K562 (cell line): ENCODE measurements around the gene PLCL1. TPM values are rescaled to one million over a fixed set of nuclear protein-coding genes. Genes with fewer than 3 reads are reported as not detected.

Experiments used
- FOXA3 ChIP-seq, 2 experiments: fragments of 450-650 bp in 1 of 2; sonication (generic) in 1 of 2; formaldehyde crosslinking; IDR thresholded peaks in 1 of 2; conservative IDR thresholded peaks in 1 of 2; 2 replicates each; pipeline versions ENCODE4 v1.4.0 to v1.8.0; 2020 to 2022; ENCODE audit warnings: mild to moderate bottlenecking in 2 of 2, missing genetic modification reagents in 1 of 2
- ID3 ChIP-seq, 2 experiments: fragments of 250-450 bp in 1 of 2; fragments of 450-650 bp in 1 of 2; sonication (Bioruptor Pico) in 1 of 2; IDR thresholded peaks; 2 replicates each; pipeline versions ENCODE4 v1.6.1 to v1.8.0; 2016 to 2021; ENCODE audit warnings: mild to moderate bottlenecking in 2 of 2, moderate library complexity in 2 of 2, missing compliant biosample characterization in 1 of 2, missing genetic modification characterization in 1 of 2
- SMARCE1 ChIP-seq: fragments of 450-650 bp; IDR thresholded peaks from 2 replicates; pipeline ENCODE4 v1.7.1; 2016; ENCODE audit warnings: mild to moderate bottlenecking
- polyA plus RNA-seq, 8 experiments: library from polyadenylated mRNA; depleted of rRNA in 4 of 8; stranded (reverse) in 5 of 8; unstranded in 3 of 8; fragments of >200 nt; fragmentation: Nextera tagmentation in 2 of 8; fragmentation: Illumina TruSeq in 1 of 8; extraction: Ambion mirVana in 2 of 8; extraction: Trizol in 1 of 8; gene quantifications; 2 replicates each; pipeline versions ENCODE4 v1.2.1 to v1.2.3, GENCODE V29; 2011 to 2014; ENCODE audit warnings: inconsistent platforms in 1 of 8, missing spikeins in 1 of 8
- total RNA-seq, 7 experiments: library from RNA; depleted of rRNA in 6 of 7; stranded (reverse); fragments of >200 nt in 6 of 7; fragmentation: Illumina TruSeq in 2 of 7; extraction: Trizol in 2 of 7; gene quantifications; 2 replicates each; pipeline versions ENCODE4 v1.2.1 to v1.2.3, GENCODE V29; 2011 to 2021; ENCODE audit warnings: low replicate concordance in 1 of 7
- TF ChIP-seq, protein P1 (sequence below): fragments of 450-650 bp; IDR thresholded peaks from 2 replicates; pipeline ENCODE4 v1.6.1; 2017; ENCODE audit warnings: antibody characterized with exemption, mild to moderate bottlenecking

The PLCL1 gene
- total and polyA plus RNA-seq, 9 of the 15 experiments (the other 6 are each of a cell fraction or from before 2014, with no cell fraction given), result 2.0 to 17.7 (median 8.6) TPM

DNA sequence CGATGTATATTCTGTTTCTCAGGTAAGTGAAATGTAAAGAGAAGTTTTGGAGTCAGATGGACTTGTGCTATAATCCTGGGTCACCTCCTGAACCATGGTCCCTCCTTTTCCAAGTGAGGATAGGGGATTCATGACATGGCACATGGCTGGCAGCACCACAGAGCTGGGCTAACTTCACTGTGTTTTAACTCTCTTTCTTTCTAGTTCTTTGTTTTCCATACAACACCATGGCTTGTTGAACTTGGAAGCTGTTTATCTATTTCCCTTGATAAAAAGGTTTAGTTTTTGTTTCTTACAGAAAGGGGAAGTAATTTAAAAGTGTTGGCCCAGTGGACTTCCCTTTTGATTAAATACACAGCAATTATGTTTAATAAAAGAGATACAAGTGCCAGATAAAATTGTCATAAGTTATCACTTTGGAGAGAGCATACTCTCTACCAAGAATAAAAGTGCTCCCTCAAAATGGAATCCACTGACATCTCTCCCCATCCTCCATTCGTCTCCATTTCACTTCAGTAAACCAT, 90.4 kb downstream of the PLCL1 start (continued):
- TF ChIP-seq, protein P1, sequence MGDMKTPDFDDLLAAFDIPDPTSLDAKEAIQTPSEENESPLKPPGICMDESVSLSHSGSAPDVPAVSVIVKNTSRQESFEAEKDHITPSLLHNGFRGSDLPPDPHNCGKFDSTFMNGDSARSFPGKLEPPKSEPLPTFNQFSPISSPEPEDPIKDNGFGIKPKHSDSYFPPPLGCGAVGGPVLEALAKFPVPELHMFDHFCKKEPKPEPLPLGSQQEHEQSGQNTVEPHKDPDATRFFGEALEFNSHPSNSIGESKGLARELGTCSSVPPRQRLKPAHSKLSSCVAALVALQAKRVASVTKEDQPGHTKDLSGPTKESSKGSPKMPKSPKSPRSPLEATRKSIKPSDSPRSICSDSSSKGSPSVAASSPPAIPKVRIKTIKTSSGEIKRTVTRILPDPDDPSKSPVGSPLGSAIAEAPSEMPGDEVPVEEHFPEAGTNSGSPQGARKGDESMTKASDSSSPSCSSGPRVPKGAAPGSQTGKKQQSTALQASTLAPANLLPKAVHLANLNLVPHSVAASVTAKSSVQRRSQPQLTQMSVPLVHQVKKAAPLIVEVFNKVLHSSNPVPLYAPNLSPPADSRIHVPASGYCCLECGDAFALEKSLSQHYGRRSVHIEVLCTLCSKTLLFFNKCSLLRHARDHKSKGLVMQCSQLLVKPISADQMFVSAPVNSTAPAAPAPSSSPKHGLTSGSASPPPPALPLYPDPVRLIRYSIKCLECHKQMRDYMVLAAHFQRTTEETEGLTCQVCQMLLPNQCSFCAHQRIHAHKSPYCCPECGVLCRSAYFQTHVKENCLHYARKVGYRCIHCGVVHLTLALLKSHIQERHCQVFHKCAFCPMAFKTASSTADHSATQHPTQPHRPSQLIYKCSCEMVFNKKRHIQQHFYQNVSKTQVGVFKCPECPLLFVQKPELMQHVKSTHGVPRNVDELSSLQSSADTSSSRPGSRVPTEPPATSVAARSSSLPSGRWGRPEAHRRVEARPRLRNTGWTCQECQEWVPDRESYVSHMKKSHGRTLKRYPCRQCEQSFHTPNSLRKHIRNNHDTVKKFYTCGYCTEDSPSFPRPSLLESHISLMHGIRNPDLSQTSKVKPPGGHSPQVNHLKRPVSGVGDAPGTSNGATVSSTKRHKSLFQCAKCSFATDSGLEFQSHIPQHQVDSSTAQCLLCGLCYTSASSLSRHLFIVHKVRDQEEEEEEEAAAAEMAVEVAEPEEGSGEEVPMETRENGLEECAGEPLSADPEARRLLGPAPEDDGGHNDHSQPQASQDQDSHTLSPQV, result peak; percentile 52; the same call in 1 of the 2 replicates
- TF ChIP-seq FOXA3 (CRISPR knock-in tag; conservative IDR thresholded peaks at IDR 0.05 in 1 of 2, IDR thresholded peaks at IDR 0.05 in 1 of 2) (peak in 1 of 2 experiments; percentile 26; a peak in 1 of 4 replicates), SMARCE1 (peak; percentile 42; the same call in 1 of the 2 replicates), ID3 (CRISPR knock-in tag; IDR thresholded peaks at IDR 0.05) (no peak), ID3 (tag; IDR thresholded peaks at IDR 0.05) (0 out of 2 replicates have a peak, but pooled peaks have one; percentile 17)
